Ovary (tissue), 9 donors: ENCODE data around the gene MIDN. TPM values are rescaled to one million over a fixed set of nuclear protein-coding genes. Genes with fewer than 3 reads are reported as not detected.

Source experiments
- DNase-seq, 5 donors: peaks; one replicate each; pipeline ENCODE4 v3.0.0-alpha.2; 2019 to 2020
- H3K27ac ChIP-seq, 2 donors: fragments of 200-600 bp; one replicate each; pipeline versions ENCODE4 v1.5.1 to v1.8.0; 2019 to 2022
- H3K27me3 ChIP-seq: fragments of 200-600 bp; one replicate; pipeline ENCODE4 v1.8.0; 2022
- H3K36me3 ChIP-seq: fragments of 200-600 bp; sonication (generic); one replicate; pipeline ENCODE4 v1.5.1; 2019
- H3K4me1 ChIP-seq: one replicate; pipeline ENCODE4 v1.8.1; 2013; ENCODE audit warnings: mild to moderate bottlenecking, moderate library complexity; ENCODE audit not compliant: insufficient read depth
- H3K4me3 ChIP-seq: fragments of 200-600 bp; sonication (generic); one replicate; pipeline ENCODE4 v1.5.1; 2017
- H3K9me3 ChIP-seq, 2 donors: fragments of 200-600 bp in 1 of 2; sonication (generic) in 1 of 2; one replicate each; pipeline versions ENCODE4 v1.5.1 to v1.8.1; 2013 to 2019; ENCODE audit warnings: mild to moderate bottlenecking in 1 of 2, moderate library complexity in 1 of 2
- CTCF ChIP-seq, 3 donors: fragments of 450-650 bp in 2 of 3; fragments of 200-600 bp in 1 of 3; IDR thresholded peaks; one replicate each; pipeline versions ENCODE4 v1.5.1 to v1.8.0; 2016 to 2022; ENCODE audit warnings: antibody characterized with exemption in 3 of 3, mild to moderate bottlenecking in 1 of 3
- EP300 ChIP-seq: sonication (generic); formaldehyde crosslinking; IDR thresholded peaks from one replicate; pipeline ENCODE4 v1.6.1; 2017; ENCODE audit warnings: antibody characterized with exemption
- POLR2A ChIP-seq: fragments of 450-650 bp; IDR thresholded peaks from one replicate; pipeline ENCODE4 v1.6.1; 2017; ENCODE audit warnings: antibody characterized with exemption, mild to moderate bottlenecking, moderate library complexity
- WGBS, 3 donors: extraction: QIAGEN DNeasy Blood & Tissue Kit in 1 of 3; methylation state at CpG; one replicate each; pipeline versions ENCODE4 v1.1.5 to v1.1.7; 2013 to 2017; 5-methylcytosine and 5-hydroxymethylcytosine counted together
- intact Hi-C, 4 donors: fragments of 100-400 bp; cut with DNase I; formaldehyde crosslinking; loops; one replicate each; pipeline versions ENCODE4 v1.11.0 to v1.15.1; 2022 to 2023
- polyA plus RNA-seq, 2 donors: library from polyadenylated mRNA; stranded (reverse); fragments of 200-250 nt in 1 of 2; fragments of 350-450 nt in 1 of 2; fragmentation: Illumina TruSeq in 1 of 2; extraction: RNeasy Lipid Tissue Mini Kit (QIAGEN cat#74804) in 1 of 2; gene quantifications; one replicate each; pipeline ENCODE4 v1.2.3, GENCODE V29; 2013 to 2014
- total RNA-seq, 7 donors: library from RNA; depleted of rRNA in 2 of 7; stranded (reverse); fragments of >200 nt in 2 of 7; fragmentation: NEBNext Ultra II Directional in 3 of 7; extraction: Animal tissue kit (Norgen Biotek cat#: 25700) in 3 of 7; gene quantifications; one replicate each; pipeline versions ENCODE4 v1.1.0 to v1.2.4, GENCODE V29; 2016 to 2023
- donor health status: DM: no; HTN: no; CAD: no; lungs with moderate emphysema.
- donor health status: DM: no; HTN: no; CAD: no.
- donor health status: Bipolar disorder and iron deficiency.
- donor health status: DM: yes; HTN: yes; CAD: no.
- donor health status: DM: no; HTN: no; CAD: no.
- donor health status: DM: yes; HTN: yes; CAD: no.

Gene MIDN
- total and polyA plus RNA-seq, 9 donors: 10.1 to 261 (median 105) TPM

- Histone ChIP-seq H3K27ac (no peak overlapping the region), H3K4me1 (peaks cover 12% of the 10 kb centered on the region), H3K9me3 (no peaks in the 10 kb centered on the region), H3K27me3 (no peaks in the 10 kb centered on the region), H3K36me3 (no peaks in the 10 kb centered on the region), H3K4me3 (no peak overlapping the region)
- no peak for TF ChIP-seq CTCF (IDR thresholded peaks at IDR 0.05)
- TF ChIP-seq EP300: no peak
- no peak for TF ChIP-seq POLR2A
- no peak for DNase-seq
- intact Hi-C loops: no loop called here
- 91 to 95% (median 95%) methylated on average over 152 to 158 of the region's 158 CpGs for WGBS, 3 donors
These were observed 19.1 kb upstream of the MIDN start for GRCh38 chr19:1229056-1229923.

DNA sequence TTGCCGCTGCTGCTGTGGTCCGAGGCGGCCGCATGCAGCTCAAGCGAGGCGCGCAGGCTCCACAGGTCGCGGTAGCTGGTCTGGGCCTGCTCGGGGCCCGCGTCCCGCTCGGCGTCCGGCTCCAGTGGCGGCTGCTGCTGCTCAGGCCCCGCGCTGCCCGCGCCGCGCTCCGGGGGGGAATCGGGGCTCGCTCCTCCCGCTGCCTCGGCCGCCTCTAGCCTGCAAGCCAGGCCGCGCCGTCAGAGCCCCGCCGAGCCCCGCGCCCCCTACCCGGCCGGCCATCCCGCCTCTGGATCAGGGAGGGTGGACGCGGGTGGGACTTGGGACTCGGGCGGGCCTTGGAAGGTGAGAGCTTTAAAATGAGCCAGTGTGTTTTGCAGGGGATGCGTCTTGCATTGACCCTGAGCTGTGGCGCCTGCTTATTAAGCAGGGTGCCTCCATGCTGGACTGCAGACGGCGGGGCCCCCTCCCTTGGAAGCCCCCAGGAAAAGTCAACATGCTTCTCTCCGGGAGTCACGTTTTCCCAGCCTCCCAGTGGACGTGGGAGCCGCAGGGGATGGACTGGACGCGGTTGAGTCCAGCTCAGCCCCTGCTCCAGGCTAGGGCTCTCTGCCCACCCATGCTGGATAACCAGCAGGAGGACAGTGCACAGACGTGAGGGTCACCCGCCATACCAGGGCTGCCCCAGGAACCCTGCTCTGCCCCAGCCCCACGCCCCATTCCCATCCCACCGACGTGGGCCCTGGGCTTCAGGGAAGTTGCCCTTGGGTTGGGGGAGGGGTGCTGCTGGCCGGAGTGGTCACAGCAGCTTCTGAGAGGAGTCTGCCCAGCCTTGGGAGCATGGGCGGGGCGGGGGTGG lies 18.2 kb upstream of the MIDN start:
- intact Hi-C loops: loop anchor here in 1 of 4 donors (10.0 kb wide), 1 partner anchor 305 kb away; the partner anchor contains the start of gene ARID3A
- 77 to 87% (median 81%) methylated on average over 54 to 61 of the region's 61 CpGs for WGBS, 3 donors
- no peak for DNase-seq

GRCh38 chr19:1230783-1231489 lies 17.4 kb upstream of the MIDN start:
- no peak overlapping the region for H3K27ac ChIP-seq
- no peaks in the 10 kb centered on the region for H3K9me3 ChIP-seq
- TF ChIP-seq EP300: no peak
- intact Hi-C loops: loop anchor here in 1 of 4 donors (10.0 kb wide), 1 partner anchor 306 kb away; the partner anchor contains the start of gene ARID3A
- no peak overlapping the region for H3K4me3 ChIP-seq
- peaks cover under 1% of the 10 kb centered on the region for H3K27me3 ChIP-seq
- peaks cover 12% of the 10 kb centered on the region for H3K4me1 ChIP-seq
- H3K36me3 ChIP-seq: no peaks in the 10 kb centered on the region
- no peak for DNase-seq
- WGBS, 3 donors: 68 to 80% (median 75%) methylated on average over 37 to 38 of the region's 38 CpGs

More for the DNA sequence above, 18.2 kb upstream of the MIDN start:
- TF ChIP-seq CTCF (IDR thresholded peaks at IDR 0.05) (no peak), POLR2A (no peak), EP300 (no peak)
- Histone ChIP-seq H3K9me3 (no peaks in the 10 kb centered on the region), H3K4me1 (peaks cover 12% of the 10 kb centered on the region), H3K27ac (no peak overlapping the region), H3K36me3 (no peaks in the 10 kb centered on the region), H3K4me3 (no peak overlapping the region), H3K27me3 (no peaks in the 10 kb centered on the region)

DNA sequence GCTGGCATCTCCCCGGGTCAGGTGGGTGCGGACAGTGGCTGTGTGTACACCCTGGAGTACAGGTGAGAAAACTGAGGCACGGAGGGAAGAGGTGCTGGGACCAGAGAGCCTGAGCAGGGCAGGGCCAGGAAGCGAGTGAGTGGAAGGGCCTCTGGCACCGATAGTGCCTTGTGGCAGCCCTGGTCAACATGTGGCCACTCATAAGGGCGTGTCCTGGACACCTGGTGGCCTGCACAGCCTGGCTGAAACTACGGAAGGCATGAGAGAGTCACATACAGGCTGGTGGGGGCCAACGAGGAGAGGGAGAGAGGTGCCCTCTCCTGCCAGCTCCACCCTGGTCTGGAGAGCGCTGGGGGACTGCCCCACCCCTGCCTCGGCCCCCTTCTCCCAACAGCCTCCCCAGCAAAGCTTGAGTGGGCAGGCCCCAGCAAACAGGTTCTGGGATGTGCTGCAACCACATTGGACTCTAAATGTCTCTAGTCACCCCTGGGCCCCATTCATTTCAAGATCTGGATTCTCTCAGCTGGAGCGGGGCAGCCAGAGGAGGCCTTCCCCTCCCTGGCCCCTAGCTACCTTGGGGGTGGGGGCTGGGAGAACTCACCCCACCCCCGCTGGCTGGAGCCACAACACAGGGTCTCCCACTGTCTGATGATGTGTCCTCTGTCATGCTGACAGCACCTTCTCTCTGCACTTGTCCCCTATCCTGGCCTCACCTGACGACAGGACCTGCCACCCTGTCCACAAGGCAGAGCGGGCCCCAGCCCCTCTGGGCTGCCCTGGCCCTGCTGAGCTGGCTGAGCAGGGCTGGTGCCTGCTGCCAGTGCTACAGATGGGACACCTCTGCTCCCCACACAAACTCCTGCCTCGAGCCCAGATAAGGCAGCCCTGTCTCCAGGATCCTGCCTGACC lies 16.4 kb upstream of the MIDN start:
- intact Hi-C loops: loop anchor here in 1 of 4 donors (10.0 kb wide), 1 partner anchor 307 kb away; the partner anchor contains the start of gene ARID3A
- peaks cover 16% of the 10 kb centered on the region for H3K4me1 ChIP-seq
- H3K27me3 ChIP-seq: peaks cover 4% of the 10 kb centered on the region
- DNase-seq: no peak
- H3K9me3 ChIP-seq: no peaks in the 10 kb centered on the region
- TF ChIP-seq CTCF (IDR thresholded peaks at IDR 0.05) (no peak), POLR2A (no peak), EP300 (no peak)
- H3K4me3 ChIP-seq: no peak overlapping the region
- WGBS, 3 donors: 71 to 79% (median 77%) methylated on average over 14 to 15 of the region's 15 CpGs
- H3K36me3 ChIP-seq: no peaks in the 10 kb centered on the region
- peak overlapping the region in 1 of 2 donors; percentile 51 for H3K27ac ChIP-seq
